CD1c-positive myeloid dendritic cell (primary cell): ENCODE data around the gene CASP5.
A peak's percentile ranks its signal among the peaks of the same experiment; 100 is the strongest.
"Not testable (repeated sequence)": the region's sequence is repeated elsewhere in the genome, so short reads cannot be mapped to it uniquely, and the experiment has no call there.

Experiments
- DNase-seq: peaks from one replicate; pipeline ENCODE4 v3.0.0-alpha.2; 2016; ENCODE audit errors: extremely low spot score

The CASP5 gene

GRCh38 chr11:105033781-105034180, 10.8 kb upstream of the CASP5 start:
- DNase-seq: peak; percentile 31

GRCh38 chr11:105033343-105033742, 10.4 kb upstream of the CASP5 start:
- DNase-seq: peak; percentile 37

- DNase-seq: peak; percentile 66
Observed at GRCh38 chr11:105032495-105032894, 9.5 kb upstream of the CASP5 start.

- DNase-seq: peak; percentile 23
Observed at GRCh38 chr11:105027678-105028077, 4.7 kb upstream of the CASP5 start.

- DNase-seq: no peak
Observed at GRCh38 chr11:105024394-105024793, 1.4 kb upstream of the CASP5 start.

- DNase-seq: no peak
Observed at GRCh38 chr11:105022527-105022926, 441 bp downstream of the CASP5 start.

GRCh38 chr11:105007463-105007862, 15.5 kb downstream of the CASP5 start:
- no peak for DNase-seq

- DNase-seq: no peak
Observed at GRCh38 chr11:105005451-105005845, 17.5 kb downstream of the CASP5 start.

- no peak for DNase-seq
Observed at GRCh38 chr11:105004021-105004420, 18.9 kb downstream of the CASP5 start.

GRCh38 chr11:105003151-105003550, 19.8 kb downstream of the CASP5 start:
- DNase-seq: no peak

- DNase-seq: peak; percentile 47
Observed at GRCh38 chr11:105000797-105001196, 22.2 kb downstream of the CASP5 start.

GRCh38 chr11:105000167-105000566, 22.8 kb downstream of the CASP5 start:
- no peak for DNase-seq

GRCh38 chr11:104999721-105000120, 23.2 kb downstream of the CASP5 start:
- no peak for DNase-seq

GRCh38 chr11:104997288-104997687, 25.7 kb downstream of the CASP5 start:
- DNase-seq: no peak

GRCh38 chr11:104995001-104995408, 28.0 kb downstream of the CASP5 start:
- DNase-seq: no peak

GRCh38 chr11:104992781-104993180, 30.2 kb downstream of the CASP5 start:
- no peak for DNase-seq

- DNase-seq: no peak
Observed at GRCh38 chr11:104991994-104992393, 31.0 kb downstream of the CASP5 start.

- DNase-seq: no peak
Observed at GRCh38 chr11:104984808-104985207, 38.2 kb downstream of the CASP5 start.

GRCh38 chr11:104979839-104980238, 43.1 kb downstream of the CASP5 start:
- no peak for DNase-seq

- no peak for DNase-seq
Observed at GRCh38 chr11:104973616-104974015, 49.4 kb downstream of the CASP5 start.

GRCh38 chr11:104972924-104973323, 50.0 kb downstream of the CASP5 start:
- DNase-seq: not testable (repeated sequence)

- DNase-seq: no peak
Observed at GRCh38 chr11:104970756-104971155, 52.2 kb downstream of the CASP5 start.

- DNase-seq: no peak
Observed at GRCh38 chr11:104968856-104969776, 53.9 kb downstream of the CASP5 start.
